HG02885 (cell line): Measurements from ENCODE around the gene PIGU.
"Not testable (repeated sequence)": the region's sequence is repeated elsewhere in the genome, so short reads cannot be mapped to it uniquely, and the experiment has no call there.

ENCODE experiments used
- ATAC-seq: cut with Tn5 transposase; IDR thresholded peaks from one replicate; pipeline ENCODE4 v1.9.1; 2021; ENCODE audit warnings: mild to moderate bottlenecking; ENCODE audit not compliant: unreplicated experiment, poor library complexity

The PIGU gene

GRCh38 chr20:34627458-34627857 is 49.4 kb downstream of the PIGU start:
- no peak for ATAC-seq

GRCh38 chr20:34626992-34627391 is 49.9 kb downstream of the PIGU start:
- ATAC-seq: no peak

GRCh38 chr20:34624629-34625028 is 52.3 kb downstream of the PIGU start:
- ATAC-seq: no peak

- no peak for ATAC-seq
Measured at GRCh38 chr20:34622821-34623451, 54.0 kb downstream of the PIGU start.

- no peak for ATAC-seq
Measured at GRCh38 chr20:34621383-34622367, 55.2 kb downstream of the PIGU start.

- ATAC-seq: no peak
Measured at GRCh38 chr20:34621036-34621343, 55.9 kb downstream of the PIGU start.

- ATAC-seq: no peak
Measured at GRCh38 chr20:34618676-34619075, 58.2 kb downstream of the PIGU start.

- not testable (repeated sequence) for ATAC-seq
Measured at GRCh38 chr20:34616913-34617312, 60.0 kb downstream of the PIGU start.

- ATAC-seq: no peak
Measured at GRCh38 chr20:34615477-34615876, 61.4 kb downstream of the PIGU start.

GRCh38 chr20:34611976-34612375 is 64.9 kb downstream of the PIGU start:
- ATAC-seq: not testable (repeated sequence)

GRCh38 chr20:34607066-34607465 is 69.8 kb downstream of the PIGU start:
- ATAC-seq: no peak

GRCh38 chr20:34604980-34605788 is 71.7 kb downstream of the PIGU start:
- ATAC-seq: no peak

- no peak for ATAC-seq
Measured at GRCh38 chr20:34600892-34601653, 75.8 kb downstream of the PIGU start.

- ATAC-seq: no peak
Measured at GRCh38 chr20:34595377-34596184, 81.3 kb downstream of the PIGU start.

GRCh38 chr20:34586488-34587163 is 90.3 kb downstream of the PIGU start:
- no peak for ATAC-seq

- ATAC-seq: no peak
Measured at GRCh38 chr20:34585019-34585418, 91.9 kb downstream of the PIGU start.

GRCh38 chr20:34583544-34583943 is 93.3 kb downstream of the PIGU start:
- ATAC-seq: no peak

- no peak for ATAC-seq
Measured at GRCh38 chr20:34582911-34583310, 94.0 kb downstream of the PIGU start.

GRCh38 chr20:34582221-34582620 is 94.7 kb downstream of the PIGU start:
- no peak for ATAC-seq
